T follicular helper cell (primary cell): ENCODE data around the gene COL18A1.

ENCODE experiments used
- DNase-seq: peaks from one replicate; pipeline ENCODE4 v3.0.0-alpha.2; 2020; ENCODE audit warnings: low read depth

COL18A1 gene

DNA sequence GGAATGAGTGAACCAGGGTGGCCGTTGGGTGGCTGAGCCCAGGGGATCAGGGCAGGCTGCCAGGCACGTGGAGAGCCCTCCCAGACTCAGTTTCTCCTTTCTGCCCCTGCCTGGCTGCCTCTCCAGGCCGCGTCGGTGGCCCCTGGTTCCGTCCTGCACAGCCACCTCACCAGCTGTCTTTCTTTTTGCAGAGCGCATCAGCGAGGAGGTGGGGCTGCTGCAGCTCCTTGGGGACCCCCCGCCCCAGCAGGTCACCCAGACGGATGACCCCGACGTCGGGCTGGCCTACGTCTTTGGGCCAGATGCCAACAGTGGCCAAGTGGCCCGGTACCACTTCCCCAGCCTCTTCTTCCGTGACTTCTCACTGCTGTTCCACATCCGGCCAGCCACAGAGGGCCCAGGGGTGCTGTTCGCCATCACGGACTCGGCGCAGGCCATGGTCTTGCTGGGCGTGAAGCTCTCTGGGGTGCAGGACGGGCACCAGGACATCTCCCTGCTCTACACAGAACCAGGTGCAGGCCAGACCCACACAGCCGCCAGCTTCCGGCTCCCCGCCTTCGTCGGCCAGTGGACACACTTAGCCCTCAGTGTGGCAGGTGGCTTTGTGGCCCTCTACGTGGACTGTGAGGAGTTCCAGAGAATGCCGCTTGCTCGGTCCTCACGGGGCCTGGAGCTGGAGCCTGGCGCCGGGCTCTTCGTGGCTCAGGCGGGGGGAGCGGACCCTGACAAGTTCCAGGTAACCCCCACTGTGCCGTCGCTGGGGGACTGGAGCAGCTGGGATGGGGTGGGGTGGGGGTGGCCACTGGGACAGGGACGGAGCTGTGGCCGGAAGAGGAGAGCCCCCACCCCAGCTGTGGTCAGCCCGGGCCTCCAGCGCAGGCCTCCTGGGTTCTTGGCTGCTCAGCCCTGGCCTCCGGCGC, 63.3 kb downstream of the COL18A1 start:
- no peak for DNase-seq

- no peak for DNase-seq
Observed at GRCh38 chr21:45468971-45469272, 64.0 kb downstream of the COL18A1 start.

GRCh38 chr21:45469273-45470086, 64.5 kb downstream of the COL18A1 start:
- no peak for DNase-seq

- no peak for DNase-seq
Observed at GRCh38 chr21:45470087-45470515, 65.1 kb downstream of the COL18A1 start.

- DNase-seq, result no peak
Observed at GRCh38 chr21:45470773-45471524, 66.0 kb downstream of the COL18A1 start.

GRCh38 chr21:45471525-45472221, 66.7 kb downstream of the COL18A1 start:
- no peak for DNase-seq

DNA sequence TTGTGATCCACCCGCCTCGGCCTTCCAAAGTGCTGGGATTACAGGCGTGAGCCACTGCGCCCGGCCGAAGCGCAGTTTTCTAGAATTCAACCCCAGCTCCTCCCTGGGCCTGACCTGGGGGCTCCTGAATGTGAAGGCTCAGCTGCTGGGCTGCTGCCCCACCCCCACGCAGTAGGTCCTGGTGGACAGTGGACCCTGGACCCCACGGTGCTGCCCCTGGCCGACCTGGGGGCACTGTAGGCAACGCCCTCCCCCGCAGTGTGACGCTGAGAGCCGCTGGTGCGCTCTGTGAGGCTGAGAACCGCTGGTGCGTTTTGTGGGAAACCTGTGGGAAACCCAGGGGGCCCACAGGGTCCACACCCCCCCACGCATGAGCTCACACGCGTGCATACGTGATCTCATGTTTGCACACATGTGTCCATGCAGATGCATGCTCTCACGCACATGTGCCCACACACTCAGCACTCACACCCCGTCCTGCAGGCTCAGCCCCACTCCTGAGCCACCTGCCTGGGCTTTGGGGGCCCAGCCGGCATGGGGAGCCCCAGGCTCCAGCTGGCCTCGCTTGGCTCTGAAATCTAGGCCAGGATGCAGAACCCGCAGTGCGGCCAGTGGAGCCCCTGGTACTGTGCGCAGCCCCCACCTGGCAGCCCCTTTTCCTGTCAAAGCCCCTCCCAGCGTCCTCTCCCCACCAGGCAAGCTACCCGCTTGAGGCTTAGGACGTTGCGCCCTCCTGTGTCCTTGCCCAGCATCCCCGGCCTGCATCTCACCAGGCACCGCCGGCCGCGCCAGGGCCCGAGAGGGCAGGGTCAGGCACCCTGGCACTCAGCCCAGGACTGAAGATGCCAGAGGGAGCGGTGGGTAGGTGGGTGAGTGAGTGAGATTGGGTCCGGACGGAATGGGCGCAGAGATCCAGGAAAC, 67.7 kb downstream of the COL18A1 start:
- no peak for DNase-seq

- DNase-seq, result no peak
Observed at GRCh38 chr21:45473496-45474322, 68.7 kb downstream of the COL18A1 start.

- DNase-seq, result no peak
Observed at GRCh38 chr21:45474323-45474950, 69.5 kb downstream of the COL18A1 start.

- DNase-seq, result no peak
Observed at GRCh38 chr21:45475004-45475685, 70.2 kb downstream of the COL18A1 start.

GRCh38 chr21:45475797-45476570, 71.0 kb downstream of the COL18A1 start:
- DNase-seq, result no peak

GRCh38 chr21:45476582-45476981, 71.6 kb downstream of the COL18A1 start:
- no peak for DNase-seq

- DNase-seq, result no peak
Observed at GRCh38 chr21:45477176-45478114, 72.5 kb downstream of the COL18A1 start.

DNA sequence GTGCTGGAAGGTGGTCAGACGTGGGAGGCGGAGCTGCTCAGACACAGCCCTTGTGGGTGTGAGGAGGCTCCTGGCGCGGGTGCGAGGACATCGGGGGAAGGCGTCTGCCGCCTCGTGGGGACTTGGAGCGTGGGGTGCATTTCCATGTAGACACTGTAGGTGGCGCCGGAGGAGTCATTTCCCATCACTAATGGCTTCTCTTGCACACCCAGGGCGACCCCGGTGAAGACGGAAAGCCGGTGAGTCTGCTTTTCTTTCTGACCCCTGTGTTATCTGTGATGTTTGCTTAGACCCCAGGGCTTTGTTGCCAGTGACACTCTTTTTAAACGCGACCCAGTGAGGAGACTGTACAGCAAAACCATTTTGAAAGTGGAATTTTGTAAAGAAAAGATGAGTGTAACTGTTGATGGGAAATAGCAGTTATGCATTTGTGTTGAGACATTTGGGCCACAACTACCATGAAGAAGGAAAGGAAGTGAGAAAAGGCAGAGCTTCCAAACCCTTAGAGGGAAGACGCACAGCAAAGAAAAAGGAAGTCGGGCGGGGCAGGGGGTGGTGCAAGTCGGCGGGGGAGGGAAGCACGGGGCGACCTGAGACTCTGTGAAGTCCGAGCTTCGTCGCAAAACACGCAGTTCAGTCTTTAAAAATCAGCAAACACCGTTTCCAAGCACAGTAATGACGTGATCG, 73.3 kb downstream of the COL18A1 start:
- DNase-seq, result peak; percentile 70

DNA sequence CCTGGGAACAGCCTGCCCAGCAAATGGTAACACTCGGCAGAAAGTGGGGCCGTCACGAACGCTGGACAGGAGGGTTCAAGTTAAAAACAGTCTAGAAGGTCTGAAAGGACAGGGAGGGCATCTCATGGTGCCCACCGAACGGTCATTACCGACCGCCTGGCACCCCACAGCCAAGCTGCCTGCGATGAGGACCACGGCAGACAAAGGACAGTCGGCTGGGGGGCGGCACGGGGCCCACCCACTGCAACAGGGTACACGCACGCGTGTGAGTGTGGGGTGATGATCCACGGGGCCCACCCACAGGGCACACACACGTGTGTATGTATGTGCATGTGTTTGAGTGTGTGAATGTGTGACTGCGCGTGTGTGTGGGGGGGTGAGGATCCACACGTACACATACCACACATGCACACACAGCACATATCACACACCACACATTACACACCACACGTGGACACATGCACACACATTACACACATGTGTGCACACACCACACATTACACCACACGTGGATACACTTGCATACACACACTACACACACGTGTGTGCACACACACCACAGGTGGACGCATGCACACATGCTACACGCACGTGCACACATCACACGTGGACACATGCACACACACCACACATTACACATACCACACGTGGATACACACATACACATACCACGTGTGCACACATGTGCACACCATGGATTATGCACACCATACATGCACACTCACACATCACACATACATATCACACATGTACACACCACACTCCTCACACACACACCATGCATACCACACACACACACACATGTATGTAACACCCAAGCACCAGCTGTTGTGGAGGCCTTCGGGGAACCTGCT, 74.1 kb downstream of the COL18A1 start:
- no peak for DNase-seq
